Skin epidermis (tissue), 12 donors: Measurements from ENCODE around the gene NEB.
"Not testable (repeated sequence)": the region's sequence is repeated elsewhere in the genome, so short reads cannot be mapped to it uniquely, and the experiment has no call there.

Experiments
- H3K27ac ChIP-seq, 21 experiments: fragments of 200-600 bp; sonication (generic) in 11 of 21; one replicate each; pipeline ENCODE4 v1.5.0; 2020; ENCODE audit warnings: mild to moderate bottlenecking in 3 of 21, inconsistent platforms in 2 of 21, moderate library complexity in 2 of 21
- H3K4me3 ChIP-seq, 7 experiments: fragments of 200-600 bp; sonication (generic) in 2 of 7; one replicate each; pipeline ENCODE4 v1.5.0; 2020; ENCODE audit warnings: inconsistent platforms in 2 of 7, mild to moderate bottlenecking in 2 of 7, moderate library complexity in 1 of 7

The NEB gene

GRCh38 chr2:151661625-151662024 lies 72.7 kb downstream of the NEB start:
- Histone ChIP-seq H3K4me3 (no peak overlapping the region), H3K27ac (no peak overlapping the region)

- Histone ChIP-seq H3K4me3 (no peak overlapping the region), H3K27ac (no peak overlapping the region)
Observed at GRCh38 chr2:151658081-151658480, 76.2 kb downstream of the NEB start.

- no peak overlapping the region for H3K27ac ChIP-seq
Observed at GRCh38 chr2:151657667-151658076, 76.6 kb downstream of the NEB start.

GRCh38 chr2:151655663-151656398 lies 78.4 kb downstream of the NEB start:
- H3K4me3 ChIP-seq, result no peak overlapping the region
- H3K27ac ChIP-seq, result no peak overlapping the region

More at GRCh38 chr2:151657667-151658076, 76.6 kb downstream of the NEB start:
- no peak overlapping the region for H3K4me3 ChIP-seq

GRCh38 chr2:151654891-151655290 lies 79.4 kb downstream of the NEB start:
- Histone ChIP-seq H3K4me3 (no peak overlapping the region), H3K27ac (no peak overlapping the region)

- Histone ChIP-seq H3K4me3 (no peak overlapping the region), H3K27ac (no peak overlapping the region)
Observed at GRCh38 chr2:151654085-151654484, 80.2 kb downstream of the NEB start.

GRCh38 chr2:151651274-151651673 lies 83.0 kb downstream of the NEB start:
- no peak overlapping the region for H3K4me3 ChIP-seq

GRCh38 chr2:151650456-151650855 lies 83.8 kb downstream of the NEB start:
- H3K4me3 ChIP-seq, result no peak overlapping the region
- H3K27ac ChIP-seq, result no peak overlapping the region

More at GRCh38 chr2:151651274-151651673, 83.0 kb downstream of the NEB start:
- no peak overlapping the region for H3K27ac ChIP-seq

- Histone ChIP-seq H3K4me3 (no peak overlapping the region), H3K27ac (no peak overlapping the region)
Observed at GRCh38 chr2:151649966-151650365, 84.3 kb downstream of the NEB start.

- Histone ChIP-seq H3K4me3 (no peak overlapping the region), H3K27ac (no peak overlapping the region)
Observed at GRCh38 chr2:151649400-151649799, 84.9 kb downstream of the NEB start.

- not testable (repeated sequence) for H3K4me3 ChIP-seq
Observed at GRCh38 chr2:151646512-151646911, 87.8 kb downstream of the NEB start.

GRCh38 chr2:151644580-151644979 lies 89.7 kb downstream of the NEB start:
- H3K4me3 ChIP-seq, result no peak overlapping the region
- no peak overlapping the region for H3K27ac ChIP-seq

More at GRCh38 chr2:151646512-151646911, 87.8 kb downstream of the NEB start:
- H3K27ac ChIP-seq, result not testable (repeated sequence)

- H3K27ac ChIP-seq, H3K4me3 ChIP-seq: not testable (repeated sequence)
Observed at GRCh38 chr2:151641895-151642294, 92.4 kb downstream of the NEB start.

- Histone ChIP-seq H3K27ac (no peak overlapping the region), H3K4me3 (no peak overlapping the region)
Observed at GRCh38 chr2:151640087-151640486, 94.2 kb downstream of the NEB start.

GRCh38 chr2:151638990-151639389 lies 95.3 kb downstream of the NEB start:
- peak overlapping the region in 1 of 21 experiments; percentile 55 for H3K27ac ChIP-seq
- H3K4me3 ChIP-seq, result no peak overlapping the region

GRCh38 chr2:151638191-151638933 lies 95.9 kb downstream of the NEB start:
- H3K4me3 ChIP-seq, result no peak overlapping the region
- H3K27ac ChIP-seq, result peak overlapping the region in 7 of 21 experiments; percentile 14 to 86 (median 55)

- Histone ChIP-seq H3K27ac (peak overlapping the region in 9 of 21 experiments; percentile 24 to 86 (median 56)), H3K4me3 (no peak overlapping the region)
Observed at GRCh38 chr2:151637271-151637781, 97.0 kb downstream of the NEB start.

GRCh38 chr2:151634736-151635467 lies 99.4 kb downstream of the NEB start:
- no peak overlapping the region for H3K27ac ChIP-seq
- H3K4me3 ChIP-seq, result no peak overlapping the region

GRCh38 chr2:151632993-151633565 lies 101.2 kb downstream of the NEB start:
- H3K27ac ChIP-seq, result no peak overlapping the region
- no peak overlapping the region for H3K4me3 ChIP-seq

- no peak overlapping the region for H3K4me3 ChIP-seq
- no peak overlapping the region for H3K27ac ChIP-seq
Observed at GRCh38 chr2:151630372-151630771, 103.9 kb downstream of the NEB start.
